ENCODE data around the gene RPS19. TPM values are rescaled to one million over a fixed set of nuclear protein-coding genes. Genes with fewer than 3 reads are reported as not detected.

Gene RPS19
- total RNA-seq, 1 donor from 2014 or later = 2,232 TPM

- Mint-ChIP-seq H3K4me3 (ENCODE audit: low read depth) (peak overlapping the region; percentile 21), H3K27ac (peak overlapping the region; percentile 93), H3K36me3 (ENCODE audit: insufficient read depth) (peaks cover 31% of the 10 kb centered on the region), H3K27me3 (peaks cover 9% of the 10 kb centered on the region), H3K9me3 (ENCODE audit: low read depth) (no peaks in the 10 kb centered on the region), H3K4me1 (ENCODE audit: low read depth) (peaks cover 23% of the 10 kb centered on the region)
- TF ChIP-seq, protein P1, sequence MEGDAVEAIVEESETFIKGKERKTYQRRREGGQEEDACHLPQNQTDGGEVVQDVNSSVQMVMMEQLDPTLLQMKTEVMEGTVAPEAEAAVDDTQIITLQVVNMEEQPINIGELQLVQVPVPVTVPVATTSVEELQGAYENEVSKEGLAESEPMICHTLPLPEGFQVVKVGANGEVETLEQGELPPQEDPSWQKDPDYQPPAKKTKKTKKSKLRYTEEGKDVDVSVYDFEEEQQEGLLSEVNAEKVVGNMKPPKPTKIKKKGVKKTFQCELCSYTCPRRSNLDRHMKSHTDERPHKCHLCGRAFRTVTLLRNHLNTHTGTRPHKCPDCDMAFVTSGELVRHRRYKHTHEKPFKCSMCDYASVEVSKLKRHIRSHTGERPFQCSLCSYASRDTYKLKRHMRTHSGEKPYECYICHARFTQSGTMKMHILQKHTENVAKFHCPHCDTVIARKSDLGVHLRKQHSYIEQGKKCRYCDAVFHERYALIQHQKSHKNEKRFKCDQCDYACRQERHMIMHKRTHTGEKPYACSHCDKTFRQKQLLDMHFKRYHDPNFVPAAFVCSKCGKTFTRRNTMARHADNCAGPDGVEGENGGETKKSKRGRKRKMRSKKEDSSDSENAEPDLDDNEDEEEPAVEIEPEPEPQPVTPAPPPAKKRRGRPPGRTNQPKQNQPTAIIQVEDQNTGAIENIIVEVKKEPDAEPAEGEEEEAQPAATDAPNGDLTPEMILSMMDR (IDR thresholded peaks at IDR 0.05; ENCODE audit: unreplicated experiment) = no peak
- DNase-seq (ENCODE audit: low spot score, unreplicated experiment) = no peak
Measured at GRCh38 chr19:41905273-41906002, 45.4 kb downstream of the RPS19 start.

DNA sequence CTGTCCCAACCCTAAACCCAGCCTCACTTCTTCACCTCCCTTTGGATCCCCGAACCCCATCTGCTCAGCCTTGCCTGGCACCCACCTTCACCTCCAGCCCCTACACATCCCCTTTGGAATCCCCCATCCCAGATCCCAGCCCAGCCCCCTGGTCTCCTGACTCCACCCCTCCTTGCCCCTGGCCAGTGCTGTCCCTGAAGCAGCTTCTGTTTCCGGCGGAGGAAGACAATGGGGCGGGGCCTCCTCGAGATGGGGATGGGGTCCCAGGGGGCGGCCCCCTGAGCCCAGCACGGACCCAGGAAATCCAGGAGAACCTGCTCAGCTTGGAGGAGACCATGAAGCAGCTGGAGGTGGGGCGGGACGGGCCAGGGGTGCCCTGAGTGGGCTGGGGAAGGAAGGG is 46.2 kb downstream of the RPS19 start:
- Mint-ChIP-seq H3K27ac (no peak overlapping the region), H3K27me3 (peaks cover 18% of the 10 kb centered on the region), H3K9me3 (ENCODE audit: low read depth) (no peaks in the 10 kb centered on the region), H3K4me3 (ENCODE audit: low read depth) (no peak overlapping the region), H3K4me1 (ENCODE audit: low read depth) (peaks cover 23% of the 10 kb centered on the region), H3K36me3 (ENCODE audit: insufficient read depth) (peaks cover 34% of the 10 kb centered on the region)
- no peak for DNase-seq (ENCODE audit: low spot score, unreplicated experiment)
- TF ChIP-seq, protein P1 (IDR thresholded peaks at IDR 0.05; ENCODE audit: unreplicated experiment) = no peak

GRCh38 chr19:41906916-41907680 is 47.0 kb downstream of the RPS19 start:
- H3K4me3 Mint-ChIP-seq (ENCODE audit: low read depth) = no peak overlapping the region
- no peaks in the 10 kb centered on the region for H3K9me3 Mint-ChIP-seq (ENCODE audit: low read depth)
- H3K36me3 Mint-ChIP-seq (ENCODE audit: insufficient read depth) = peaks cover 28% of the 10 kb centered on the region
- no peak for DNase-seq (ENCODE audit: low spot score, unreplicated experiment)
- peak overlapping the region; percentile 78 for H3K27ac Mint-ChIP-seq
- H3K4me1 Mint-ChIP-seq (ENCODE audit: low read depth) = peaks cover 23% of the 10 kb centered on the region
- TF ChIP-seq, protein P1 (IDR thresholded peaks at IDR 0.05; ENCODE audit: unreplicated experiment) = no peak
- peaks cover 26% of the 10 kb centered on the region for H3K27me3 Mint-ChIP-seq

GRCh38 chr19:41907994-41908615 is 48.0 kb downstream of the RPS19 start:
- TF ChIP-seq, protein P1 (IDR thresholded peaks at IDR 0.05; ENCODE audit: unreplicated experiment) = no peak
- DNase-seq (ENCODE audit: low spot score, unreplicated experiment) = no peak
- H3K4me1 Mint-ChIP-seq (ENCODE audit: low read depth) = peaks cover 25% of the 10 kb centered on the region

DNA sequence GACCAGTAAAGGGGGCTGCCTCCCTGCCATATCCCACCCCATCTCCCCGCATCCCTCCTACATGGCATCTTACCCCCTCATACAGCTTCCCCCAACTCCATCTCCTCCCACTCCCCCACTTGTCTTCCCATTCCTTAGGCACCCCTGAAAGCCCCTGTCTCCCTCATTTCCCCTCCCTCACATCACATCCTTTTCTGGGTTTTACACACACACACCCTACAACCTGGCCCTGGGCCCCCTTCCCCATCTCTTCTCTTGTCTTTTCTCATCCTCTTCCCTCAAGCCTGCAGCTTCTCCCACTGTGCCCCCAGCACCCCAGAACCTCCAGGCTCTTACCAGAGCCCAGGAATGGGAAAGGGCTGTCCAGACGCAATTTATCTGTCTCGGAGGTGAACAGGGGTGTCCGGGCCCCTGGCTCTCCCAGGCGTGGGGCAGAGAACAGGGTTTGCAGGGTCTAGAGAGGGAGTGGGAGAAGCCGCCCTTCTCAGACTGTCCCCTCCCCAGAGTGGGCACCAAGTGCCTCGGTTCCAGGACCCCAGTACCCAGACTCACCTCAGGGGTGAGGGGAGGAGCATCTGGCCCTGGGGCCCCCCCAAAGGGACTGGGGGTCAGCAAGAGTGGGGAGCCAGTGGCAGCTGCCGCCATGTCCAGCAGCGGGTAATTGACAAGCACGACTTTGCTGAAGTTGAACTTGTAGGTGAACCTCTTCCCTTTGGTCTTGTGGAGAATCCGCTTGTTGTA is 48.8 kb downstream of the RPS19 start:
- Mint-ChIP-seq H3K4me3 (ENCODE audit: low read depth) (no peak overlapping the region), H3K27ac (no peak overlapping the region), H3K4me1 (ENCODE audit: low read depth) (peaks cover 21% of the 10 kb centered on the region), H3K36me3 (ENCODE audit: insufficient read depth) (peaks cover 19% of the 10 kb centered on the region), H3K27me3 (peaks cover 42% of the 10 kb centered on the region), H3K9me3 (ENCODE audit: low read depth) (no peaks in the 10 kb centered on the region)
- TF ChIP-seq, protein P1 (IDR thresholded peaks at IDR 0.05; ENCODE audit: unreplicated experiment) = no peak
- DNase-seq (ENCODE audit: low spot score, unreplicated experiment) = no peak

More at GRCh38 chr19:41907994-41908615, 48.0 kb downstream of the RPS19 start:
- H3K27me3 Mint-ChIP-seq = peaks cover 35% of the 10 kb centered on the region
- no peak overlapping the region for H3K4me3 Mint-ChIP-seq (ENCODE audit: low read depth)
- peaks cover 21% of the 10 kb centered on the region for H3K36me3 Mint-ChIP-seq (ENCODE audit: insufficient read depth)
- H3K27ac Mint-ChIP-seq = no peak overlapping the region
- no peaks in the 10 kb centered on the region for H3K9me3 Mint-ChIP-seq (ENCODE audit: low read depth)
